ENCODE data around the gene PARVG.

The PARVG gene

DNA sequence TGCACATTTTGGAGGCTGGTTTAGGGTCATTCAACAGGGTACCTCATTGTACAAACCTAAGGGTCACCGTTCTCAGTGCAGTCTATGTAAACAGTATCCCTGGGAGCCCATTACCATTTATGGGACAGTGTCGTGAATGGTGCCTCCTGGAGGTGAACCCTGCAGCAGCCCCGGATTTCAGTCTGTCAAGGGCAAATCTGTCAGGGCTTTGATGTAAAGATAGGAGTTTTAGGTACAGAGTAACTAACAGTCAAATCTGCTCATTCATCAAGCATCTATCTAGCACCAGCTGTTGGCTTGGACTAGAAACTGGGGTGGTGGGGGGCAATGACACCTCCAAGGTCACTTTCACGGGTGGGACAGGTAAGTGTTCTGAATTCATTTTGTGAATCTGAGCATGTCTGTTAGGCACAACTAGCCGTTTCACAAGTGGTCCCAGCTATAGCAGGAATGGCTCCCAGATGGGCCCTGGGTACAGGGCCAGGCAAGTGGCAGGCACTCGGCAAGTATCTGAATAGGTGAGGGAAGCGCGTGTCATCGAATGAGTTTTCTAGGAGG is 63.6 kb downstream of the PARVG start:
- Histone ChIP-seq H3K27ac (ENCODE audit: insufficient read depth in 1 of 2, low read depth in 1 of 2, low read length in 2 of 2, poor library complexity in 1 of 2, severe bottlenecking in 2 of 2) (no peak overlapping the region), H3K27me3 (replicated peaks in 2 of 5; ENCODE audit: control insufficient read depth in 4 of 5, insufficient read depth in 5 of 5, low read length in 4 of 5) (peaks cover 0 to 3% (median 0%) of the 10 kb centered on the region in 5 experiments), H3K4me1 (ENCODE audit: control extremely low read depth in 1 of 4, control insufficient read depth in 4 of 4, insufficient read depth in 4 of 4, low read length in 3 of 4) (no peaks in the 10 kb centered on the region), H3K9me3 (ENCODE audit: control extremely low read depth in 1 of 5, control insufficient read depth in 4 of 5, insufficient read depth in 2 of 5, low read depth in 1 of 5, low read length in 4 of 5) (peaks cover 0 to under 1% (median under 1%) of the 10 kb centered on the region in 5 experiments), H3K36me3 (ENCODE audit: control insufficient read depth in 4 of 4, insufficient read depth in 4 of 4, low read length in 3 of 4) (no peaks in the 10 kb centered on the region), H3K4me3 (ENCODE audit: control insufficient read depth in 1 of 7, extremely low read depth in 1 of 7, insufficient read depth in 4 of 7, low read depth in 2 of 7, low read length in 6 of 7) (no peak overlapping the region)
- CTCF ChIA-PET = interaction anchor here (1.1 kb wide), 1 partner anchor 39 kb away, joined by 3 read pairs; no protein-coding TSS in a partner anchor
- 99% methylated on average over 8 of the region's 9 CpGs for WGBS (ENCODE audit: insufficient coverage)
- POLR2A ChIA-PET = no interaction called here
- DNase-seq = no peak

DNA sequence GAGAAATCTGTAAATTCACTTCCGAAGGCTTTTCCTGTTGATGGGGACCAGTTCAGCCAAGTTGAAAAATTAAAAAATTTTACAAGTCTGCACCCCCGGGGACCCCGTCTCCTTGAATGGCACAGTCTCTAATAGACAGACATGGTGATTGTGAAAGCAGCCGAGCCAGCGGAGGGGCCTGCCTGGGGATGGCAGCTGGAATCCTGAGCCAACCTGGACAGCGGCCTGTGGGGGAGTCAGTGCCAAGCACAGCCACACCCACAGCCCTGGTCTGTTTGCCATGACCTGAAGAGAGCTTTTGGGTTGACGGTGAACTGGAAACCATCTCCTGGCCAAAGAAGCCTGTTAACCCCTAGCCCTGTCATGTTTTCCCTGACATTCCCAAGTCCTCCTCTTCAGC is 64.7 kb downstream of the PARVG start:
- no peak for DNase-seq
- H3K4me1 ChIP-seq (ENCODE audit: control extremely low read depth in 1 of 4, control insufficient read depth in 4 of 4, insufficient read depth in 4 of 4, low read length in 3 of 4) = no peaks in the 10 kb centered on the region
- no peak overlapping the region for H3K4me3 ChIP-seq (ENCODE audit: control insufficient read depth in 1 of 7, extremely low read depth in 1 of 7, insufficient read depth in 4 of 7, low read depth in 2 of 7, low read length in 6 of 7)
- POLR2A ChIA-PET = no interaction called here
- H3K27ac ChIP-seq (ENCODE audit: insufficient read depth in 1 of 2, low read depth in 1 of 2, low read length in 2 of 2, poor library complexity in 1 of 2, severe bottlenecking in 2 of 2) = no peak overlapping the region
- no peaks in the 10 kb centered on the region for H3K36me3 ChIP-seq (ENCODE audit: control insufficient read depth in 4 of 4, insufficient read depth in 4 of 4, low read length in 3 of 4)
- peaks cover 0 to 11% (median 5%) of the 10 kb centered on the region in 5 experiments for H3K9me3 ChIP-seq (ENCODE audit: control extremely low read depth in 1 of 5, control insufficient read depth in 4 of 5, insufficient read depth in 2 of 5, low read depth in 1 of 5, low read length in 4 of 5)
- WGBS (ENCODE audit: insufficient coverage) = 97% methylated on average over 6 of the region's 7 CpGs
- CTCF ChIA-PET = no interaction called here
- H3K27me3 ChIP-seq (replicated peaks in 2 of 5; ENCODE audit: control insufficient read depth in 4 of 5, insufficient read depth in 5 of 5, low read length in 4 of 5) = peaks cover 0 to 3% (median under 1%) of the 10 kb centered on the region in 5 experiments

GRCh38 chr22:44245867-44246266 is 65.1 kb downstream of the PARVG start:
- ChIA-PET POLR2A (no interaction called here), CTCF (no interaction called here)
- no peak overlapping the region for H3K4me3 ChIP-seq (ENCODE audit: control insufficient read depth in 1 of 7, extremely low read depth in 1 of 7, insufficient read depth in 4 of 7, low read depth in 2 of 7, low read length in 6 of 7)
- H3K27me3 ChIP-seq (replicated peaks in 2 of 5; ENCODE audit: control insufficient read depth in 4 of 5, insufficient read depth in 5 of 5, low read length in 4 of 5) = peaks cover 0 to 3% (median under 1%) of the 10 kb centered on the region in 5 experiments
- WGBS (ENCODE audit: insufficient coverage) = 95% methylated on average over 5 of the region's 8 CpGs
- H3K9me3 ChIP-seq (ENCODE audit: control extremely low read depth in 1 of 5, control insufficient read depth in 4 of 5, insufficient read depth in 2 of 5, low read depth in 1 of 5, low read length in 4 of 5) = peaks cover 0 to 15% (median 8%) of the 10 kb centered on the region in 5 experiments
- H3K4me1 ChIP-seq (ENCODE audit: control extremely low read depth in 1 of 4, control insufficient read depth in 4 of 4, insufficient read depth in 4 of 4, low read length in 3 of 4) = no peaks in the 10 kb centered on the region
- H3K36me3 ChIP-seq (ENCODE audit: control insufficient read depth in 4 of 4, insufficient read depth in 4 of 4, low read length in 3 of 4) = no peaks in the 10 kb centered on the region
- no peak for DNase-seq
- no peak overlapping the region for H3K27ac ChIP-seq (ENCODE audit: insufficient read depth in 1 of 2, low read depth in 1 of 2, low read length in 2 of 2, poor library complexity in 1 of 2, severe bottlenecking in 2 of 2)

DNA sequence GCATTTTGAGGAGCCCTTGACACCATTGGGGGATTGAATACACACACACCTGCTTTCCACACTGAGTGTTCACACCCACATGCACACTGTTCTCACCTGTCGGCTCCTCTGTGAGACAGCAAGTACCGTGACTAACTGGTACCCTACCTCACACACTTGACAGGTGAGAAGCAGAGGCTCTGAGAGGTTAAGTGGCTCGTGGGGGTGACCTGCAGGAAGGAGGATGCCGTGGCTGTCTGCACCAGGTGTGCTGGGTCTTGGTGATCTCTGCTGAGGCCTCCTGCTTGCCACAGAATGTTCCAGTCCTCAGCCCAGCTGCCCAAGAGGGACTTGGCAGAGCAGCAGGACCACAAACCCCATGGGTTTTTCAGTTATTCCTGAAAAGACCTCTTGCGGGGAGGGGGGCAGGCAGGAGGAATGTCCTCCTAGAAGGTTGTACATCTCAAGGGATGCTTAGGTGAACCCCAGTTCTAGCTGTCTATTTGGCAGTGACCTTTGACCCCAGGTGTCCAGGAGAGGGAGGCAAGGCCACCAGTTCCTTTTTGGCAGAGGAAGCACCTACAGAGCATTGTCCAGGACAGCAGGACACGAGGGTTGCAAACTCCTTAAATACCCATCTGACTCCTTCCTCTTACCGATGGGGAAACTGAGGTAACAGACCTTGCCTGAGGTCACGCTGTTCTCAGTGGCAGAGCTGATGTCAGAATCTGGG is 66.0 kb downstream of the PARVG start:
- CTCF ChIA-PET = no interaction called here

DNA sequence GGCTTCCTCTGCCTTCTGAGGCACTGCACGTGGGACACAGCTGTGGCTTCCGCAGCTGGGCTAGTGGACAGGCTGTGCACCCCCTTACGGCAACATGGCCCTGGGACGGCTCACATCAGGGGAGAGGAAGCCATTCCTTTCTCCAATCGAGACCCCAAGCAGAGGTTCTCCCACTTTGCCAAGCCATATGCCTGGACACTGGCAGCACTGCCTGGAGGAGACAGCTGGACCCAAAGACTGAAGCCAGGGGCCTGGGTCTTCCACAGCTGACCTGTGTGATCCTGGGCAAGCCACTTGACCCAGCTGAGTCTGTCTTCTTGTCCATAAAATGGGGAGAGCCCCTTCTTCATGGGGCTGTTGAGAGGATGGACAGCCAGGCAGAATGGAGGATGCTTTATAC is 66.6 kb downstream of the PARVG start:
- Histone ChIP-seq H3K27me3 (replicated peaks in 2 of 5; ENCODE audit: control insufficient read depth in 4 of 5, insufficient read depth in 5 of 5, low read length in 4 of 5) (peaks cover 0 to 3% (median 0%) of the 10 kb centered on the region in 5 experiments), H3K27ac (ENCODE audit: insufficient read depth in 1 of 2, low read depth in 1 of 2, low read length in 2 of 2, poor library complexity in 1 of 2, severe bottlenecking in 2 of 2) (no peak overlapping the region), H3K4me3 (ENCODE audit: control insufficient read depth in 1 of 7, extremely low read depth in 1 of 7, insufficient read depth in 4 of 7, low read depth in 2 of 7, low read length in 6 of 7) (no peak overlapping the region), H3K36me3 (ENCODE audit: control insufficient read depth in 4 of 4, insufficient read depth in 4 of 4, low read length in 3 of 4) (no peaks in the 10 kb centered on the region), H3K4me1 (ENCODE audit: control extremely low read depth in 1 of 4, control insufficient read depth in 4 of 4, insufficient read depth in 4 of 4, low read length in 3 of 4) (no peaks in the 10 kb centered on the region), H3K9me3 (ENCODE audit: control extremely low read depth in 1 of 5, control insufficient read depth in 4 of 5, insufficient read depth in 2 of 5, low read depth in 1 of 5, low read length in 4 of 5) (peaks cover 0 to 15% (median 8%) of the 10 kb centered on the region in 5 experiments)
- POLR2A ChIA-PET = no interaction called here
- CTCF ChIA-PET = no interaction called here
- 92% methylated on average over 5 of the region's 5 CpGs for WGBS (ENCODE audit: insufficient coverage)
- no peak for DNase-seq

More for the DNA sequence above, 66.0 kb downstream of the PARVG start:
- Histone ChIP-seq H3K27ac (ENCODE audit: insufficient read depth in 1 of 2, low read depth in 1 of 2, low read length in 2 of 2, poor library complexity in 1 of 2, severe bottlenecking in 2 of 2) (no peak overlapping the region), H3K9me3 (ENCODE audit: control extremely low read depth in 1 of 5, control insufficient read depth in 4 of 5, insufficient read depth in 2 of 5, low read depth in 1 of 5, low read length in 4 of 5) (peaks cover 0 to 15% (median 8%) of the 10 kb centered on the region in 5 experiments), H3K27me3 (replicated peaks in 2 of 5; ENCODE audit: control insufficient read depth in 4 of 5, insufficient read depth in 5 of 5, low read length in 4 of 5) (peaks cover 0 to 3% (median 0%) of the 10 kb centered on the region in 5 experiments), H3K4me3 (ENCODE audit: control insufficient read depth in 1 of 7, extremely low read depth in 1 of 7, insufficient read depth in 4 of 7, low read depth in 2 of 7, low read length in 6 of 7) (no peak overlapping the region), H3K4me1 (ENCODE audit: control extremely low read depth in 1 of 4, control insufficient read depth in 4 of 4, insufficient read depth in 4 of 4, low read length in 3 of 4) (no peaks in the 10 kb centered on the region), H3K36me3 (ENCODE audit: control insufficient read depth in 4 of 4, insufficient read depth in 4 of 4, low read length in 3 of 4) (no peaks in the 10 kb centered on the region)
- WGBS (ENCODE audit: insufficient coverage) = 92% methylated on average over 6 of the region's 8 CpGs
- DNase-seq = no peak
- POLR2A ChIA-PET = no interaction called here

DNA sequence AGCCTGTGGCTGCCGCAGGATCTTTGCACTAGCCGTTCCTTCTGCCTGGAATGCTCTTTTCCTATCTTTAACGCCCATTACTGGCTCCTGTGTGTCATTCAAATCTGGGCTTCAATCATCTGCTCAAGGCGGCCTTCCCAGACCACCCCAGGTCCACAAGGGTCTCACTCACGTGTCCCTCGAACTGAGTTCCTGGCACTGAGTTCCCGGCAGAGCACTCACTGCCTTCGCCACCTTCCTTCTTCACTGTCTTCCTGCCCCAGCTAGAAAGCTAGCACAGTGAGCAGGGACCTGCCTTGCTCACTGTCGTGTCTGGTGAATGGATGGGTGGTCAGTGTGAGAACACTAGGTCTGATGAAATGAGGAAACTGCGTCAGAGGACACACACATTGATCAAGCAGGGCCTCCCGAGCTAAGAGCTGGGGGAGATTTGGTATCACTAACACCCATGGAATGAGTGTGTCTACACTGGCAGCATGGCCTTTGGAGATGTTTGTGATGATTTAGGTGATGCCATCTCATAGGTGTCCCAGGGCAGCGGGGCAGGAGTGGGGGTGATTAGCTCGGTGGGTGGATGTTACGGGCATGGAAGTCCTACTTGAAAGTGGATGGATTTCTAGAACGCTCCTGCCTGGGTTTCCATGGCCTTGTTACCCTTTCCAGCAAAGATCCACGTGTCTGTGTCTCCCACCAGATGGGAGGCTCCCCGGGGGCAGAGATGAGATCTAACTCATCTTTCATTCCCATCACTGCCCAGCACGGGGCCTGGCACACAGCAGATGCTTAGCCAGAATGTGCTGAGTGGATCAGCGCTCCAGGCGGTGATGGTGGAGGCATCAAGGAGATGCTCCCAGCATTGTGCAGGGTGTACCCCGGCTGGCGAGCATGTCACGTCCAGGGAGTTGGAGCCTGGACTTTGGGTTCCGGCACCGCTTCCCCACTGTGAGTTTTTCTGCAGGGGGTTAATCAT is 67.5 kb downstream of the PARVG start:
- Histone ChIP-seq H3K4me3 (ENCODE audit: control insufficient read depth in 1 of 7, extremely low read depth in 1 of 7, insufficient read depth in 4 of 7, low read depth in 2 of 7, low read length in 6 of 7) (no peak overlapping the region), H3K4me1 (ENCODE audit: control extremely low read depth in 1 of 4, control insufficient read depth in 4 of 4, insufficient read depth in 4 of 4, low read length in 3 of 4) (no peaks in the 10 kb centered on the region), H3K27me3 (replicated peaks in 2 of 5; ENCODE audit: control insufficient read depth in 4 of 5, insufficient read depth in 5 of 5, low read length in 4 of 5) (peaks cover 0 to 2% (median 0%) of the 10 kb centered on the region in 5 experiments), H3K36me3 (ENCODE audit: control insufficient read depth in 4 of 4, insufficient read depth in 4 of 4, low read length in 3 of 4) (no peaks in the 10 kb centered on the region), H3K27ac (ENCODE audit: insufficient read depth in 1 of 2, low read depth in 1 of 2, low read length in 2 of 2, poor library complexity in 1 of 2, severe bottlenecking in 2 of 2) (no peak overlapping the region), H3K9me3 (ENCODE audit: control extremely low read depth in 1 of 5, control insufficient read depth in 4 of 5, insufficient read depth in 2 of 5, low read depth in 1 of 5, low read length in 4 of 5) (peaks cover 0 to 15% (median 8%) of the 10 kb centered on the region in 5 experiments)
- ChIA-PET POLR2A (no interaction called here), CTCF (no interaction called here)
- DNase-seq = no peak
- WGBS (ENCODE audit: insufficient coverage) = 91% methylated on average over 20 of the region's 25 CpGs

All from common myeloid progenitor, CD34-positive (primary cell).